Fibroblast of skin of back (primary cell): ENCODE data around the gene ATF1.
"Not testable (repeated sequence)": the region's sequence is repeated elsewhere in the genome, so short reads cannot be mapped to it uniquely, and the experiment has no call there.

ENCODE experiments used
- DNase-seq: peaks from one replicate; pipeline ENCODE4 v3.0.0-alpha.2; 2013

The ATF1 gene

DNA sequence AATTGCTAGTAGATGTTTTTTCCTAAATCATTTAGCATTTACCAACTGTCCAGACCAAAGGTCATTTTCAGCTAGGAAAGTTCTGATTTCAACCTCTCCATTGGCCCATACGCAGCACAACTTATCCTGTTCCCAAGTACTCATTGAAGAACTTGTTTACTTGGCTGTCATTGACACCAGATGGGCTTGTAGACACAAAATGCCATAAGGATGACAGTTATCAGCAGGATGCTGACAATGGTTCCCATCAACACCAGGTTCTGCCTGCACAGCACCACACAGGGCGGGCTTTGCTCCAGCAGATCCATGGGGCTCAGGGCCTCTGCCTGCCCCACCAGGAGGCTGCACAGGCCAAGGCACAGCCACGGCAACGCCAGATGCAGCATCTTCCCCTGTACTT lies 42.3 kb downstream of the ATF1 start:
- DNase-seq: no peak

DNA sequence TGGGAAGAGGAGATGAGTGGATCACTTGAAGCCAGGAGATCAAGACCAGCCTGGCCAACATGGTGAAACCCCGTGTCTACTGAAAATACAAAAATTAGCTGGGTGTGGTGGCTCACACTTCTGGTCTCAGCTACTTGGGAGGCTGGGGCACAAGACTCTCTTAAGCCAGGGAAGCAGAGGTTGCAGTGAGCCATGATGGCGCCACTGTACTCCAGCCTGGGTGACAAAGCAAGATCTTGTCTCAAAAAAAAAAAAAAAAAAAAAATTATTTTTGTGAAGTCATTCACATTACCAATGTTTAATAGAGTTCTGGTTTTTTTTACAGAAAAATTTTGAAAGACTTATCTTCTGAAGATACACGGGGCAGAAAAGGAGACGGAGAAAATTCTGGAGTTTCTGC lies 45.2 kb downstream of the ATF1 start:
- not testable (repeated sequence) for DNase-seq

DNA sequence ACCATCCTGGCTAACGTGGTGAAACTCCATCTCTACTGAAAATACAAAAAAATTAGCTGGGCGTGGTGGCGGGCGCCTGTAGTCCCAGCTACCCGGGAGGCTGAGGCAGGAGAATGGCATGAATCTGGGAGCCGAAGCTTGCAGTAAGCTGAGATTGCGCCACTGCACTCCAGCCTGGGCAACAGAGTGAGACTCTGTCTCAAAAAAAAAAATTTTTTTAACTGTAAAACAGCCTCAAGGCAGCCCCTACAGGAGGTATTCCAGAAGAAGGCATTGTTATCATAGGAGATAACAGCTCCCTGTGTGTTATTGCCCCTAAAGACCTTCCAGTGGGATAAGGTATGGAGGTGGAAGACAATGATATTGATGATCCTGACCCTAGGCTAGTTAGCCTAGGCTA lies 51.0 kb downstream of the ATF1 start:
- not testable (repeated sequence) for DNase-seq

DNA sequence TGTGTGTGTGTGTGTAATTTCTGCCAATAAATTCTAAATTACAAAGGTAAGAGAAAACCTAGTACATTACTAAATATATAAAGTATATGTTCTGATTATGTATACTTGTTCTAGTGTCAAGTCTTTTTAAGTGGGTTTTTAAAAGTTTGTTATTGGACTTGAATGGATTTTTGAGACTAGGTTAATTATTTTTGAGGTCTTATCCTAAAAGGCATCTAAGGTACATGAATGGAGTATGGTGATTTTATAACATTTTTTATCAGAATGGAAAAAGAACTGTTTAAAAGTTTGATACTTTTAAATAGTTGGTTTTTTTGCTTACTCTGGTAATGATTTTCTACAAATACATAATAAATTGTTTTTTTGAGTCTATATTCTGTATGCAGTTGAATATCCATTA lies 56.3 kb downstream of the ATF1 start:
- DNase-seq: no peak

DNA sequence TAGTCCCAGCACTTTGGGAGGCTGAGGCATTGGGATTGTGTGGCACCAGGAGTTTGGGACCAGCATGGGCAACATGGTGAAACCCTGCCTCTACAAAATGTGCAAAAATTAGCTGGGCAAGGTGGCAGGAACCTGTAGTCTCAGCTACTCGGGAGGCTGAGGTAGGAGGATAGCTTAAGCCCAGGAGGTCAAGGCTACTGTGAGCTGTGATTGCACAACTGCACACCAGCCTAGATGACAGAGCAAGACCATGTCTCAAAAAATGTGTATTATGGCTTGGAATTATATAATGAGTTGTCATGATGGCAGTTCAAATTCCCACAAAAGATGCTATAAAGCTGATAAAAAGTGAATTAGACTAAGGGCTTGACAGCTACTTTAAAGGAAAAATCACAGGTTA lies 58.2 kb downstream of the ATF1 start:
- DNase-seq: no peak

DNA sequence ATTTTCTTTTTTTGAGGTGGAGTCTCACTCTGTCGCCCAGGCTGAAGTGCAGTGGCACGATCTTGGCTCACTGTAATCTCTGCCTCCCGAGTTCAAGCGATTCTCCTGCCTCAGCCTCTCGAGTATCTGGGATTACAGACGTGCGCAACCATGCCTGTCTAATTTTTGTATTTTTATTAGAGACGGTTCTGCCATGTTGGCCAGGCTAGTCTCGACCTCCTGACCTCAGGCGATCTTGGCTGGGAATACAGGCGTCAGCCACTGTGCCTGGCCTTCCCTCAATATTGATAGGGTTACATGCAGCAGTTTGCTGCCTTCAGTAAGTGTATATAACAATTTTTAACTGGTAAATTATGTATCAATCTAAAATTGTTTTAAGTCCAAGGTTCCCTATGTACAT lies 59.8 kb downstream of the ATF1 start:
- not testable (repeated sequence) for DNase-seq

DNA sequence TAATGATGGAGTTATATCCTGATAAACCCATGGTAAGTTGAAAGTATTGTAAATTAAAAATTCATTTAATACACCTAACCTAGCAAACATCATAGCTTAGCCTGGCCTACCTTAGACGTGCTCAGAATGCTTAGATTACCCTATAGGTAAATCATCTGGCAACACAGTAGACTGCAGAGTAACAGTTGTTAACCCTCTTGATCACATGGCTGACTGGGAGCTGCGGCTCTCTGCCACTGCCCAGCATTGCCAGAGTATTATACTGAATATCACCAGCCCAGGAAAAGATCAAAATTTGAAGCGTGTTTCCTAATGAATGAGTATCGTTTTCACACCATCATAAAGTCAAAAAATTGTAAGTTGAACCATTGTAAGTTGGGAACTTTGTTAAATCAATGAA lies 61.0 kb downstream of the ATF1 start:
- no peak for DNase-seq

DNA sequence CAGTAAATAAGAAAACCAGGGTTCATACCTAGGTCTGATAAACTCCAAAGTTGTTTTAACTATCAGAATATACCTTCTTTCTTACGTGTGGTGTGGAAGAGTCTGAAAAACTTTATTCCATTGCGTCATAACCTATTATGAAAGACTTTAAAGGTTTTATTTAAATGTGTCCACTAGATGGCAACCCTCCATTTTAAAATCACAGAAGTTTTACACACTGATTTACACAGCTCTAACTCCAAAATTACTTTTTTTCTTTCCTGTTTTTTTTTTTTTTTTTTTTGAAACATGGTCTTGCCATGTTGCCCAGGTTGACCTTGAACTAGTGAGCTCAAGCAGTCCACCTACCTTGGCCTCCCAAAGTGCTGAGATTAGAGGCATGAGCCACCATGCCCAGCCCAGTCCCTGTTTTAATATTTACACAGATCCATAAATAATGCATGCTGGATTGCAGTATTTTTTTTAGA lies 61.5 kb downstream of the ATF1 start:
- DNase-seq: peak; percentile 70

DNA sequence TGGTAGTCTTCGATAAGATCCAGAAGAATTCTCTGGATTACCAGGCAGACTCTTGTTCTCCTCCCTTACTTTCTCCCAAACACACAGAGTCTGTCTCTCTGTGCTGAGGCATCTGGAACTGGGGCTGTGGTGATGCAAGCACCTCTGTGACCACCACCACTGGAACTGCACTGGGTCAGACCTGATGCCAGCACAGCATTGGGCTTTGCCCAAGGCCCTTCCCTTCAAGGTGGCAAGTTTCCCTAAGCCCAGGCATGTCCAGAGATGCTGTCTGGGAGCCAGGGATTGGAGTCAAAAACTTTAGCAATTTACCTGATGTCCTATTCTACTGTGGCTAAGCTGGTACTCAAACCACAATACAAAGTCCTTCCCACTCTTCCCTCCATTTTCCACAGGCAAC lies 64.2 kb downstream of the ATF1 start:
- no peak for DNase-seq

DNA sequence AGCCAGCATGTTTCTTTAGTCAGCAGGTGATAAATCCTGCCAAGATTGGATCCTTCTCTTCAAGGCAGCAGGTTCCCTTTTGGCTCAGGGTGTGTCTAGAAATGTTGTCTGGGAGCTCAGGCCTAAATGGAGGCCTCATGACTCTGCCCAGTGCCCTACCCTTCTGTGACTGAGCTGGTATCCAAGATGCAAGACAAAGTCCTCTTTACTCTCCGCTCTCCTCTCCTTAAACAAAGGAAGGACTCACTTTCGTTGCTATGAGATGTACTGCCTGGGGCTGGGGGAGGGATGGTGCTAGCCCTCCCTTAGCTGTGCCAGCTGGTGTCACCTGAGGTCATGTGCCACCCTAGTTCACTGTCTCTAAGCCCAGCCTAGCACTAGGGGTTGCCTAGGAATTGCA lies 65.0 kb downstream of the ATF1 start:
- no peak for DNase-seq

DNA sequence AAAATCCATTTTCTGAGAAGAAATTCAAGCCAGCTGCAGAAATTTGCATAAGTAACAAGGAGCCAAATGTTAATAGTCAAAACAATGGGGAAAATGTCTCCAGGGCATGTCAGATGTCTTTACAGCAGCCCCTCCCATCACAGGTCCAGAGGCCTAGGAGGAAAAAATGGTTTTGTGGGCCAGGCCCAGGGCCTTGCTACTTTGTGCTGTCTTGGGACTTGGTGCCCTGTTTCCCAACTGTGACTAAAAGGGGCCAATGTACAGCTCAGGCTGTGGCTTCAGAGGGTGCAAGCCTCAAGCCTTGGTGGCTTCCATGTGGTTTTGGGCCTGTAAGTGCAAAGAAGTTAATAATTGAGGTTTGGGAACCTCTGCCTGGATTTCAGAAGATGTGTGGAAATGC lies 69.9 kb downstream of the ATF1 start:
- not testable (repeated sequence) for DNase-seq

DNA sequence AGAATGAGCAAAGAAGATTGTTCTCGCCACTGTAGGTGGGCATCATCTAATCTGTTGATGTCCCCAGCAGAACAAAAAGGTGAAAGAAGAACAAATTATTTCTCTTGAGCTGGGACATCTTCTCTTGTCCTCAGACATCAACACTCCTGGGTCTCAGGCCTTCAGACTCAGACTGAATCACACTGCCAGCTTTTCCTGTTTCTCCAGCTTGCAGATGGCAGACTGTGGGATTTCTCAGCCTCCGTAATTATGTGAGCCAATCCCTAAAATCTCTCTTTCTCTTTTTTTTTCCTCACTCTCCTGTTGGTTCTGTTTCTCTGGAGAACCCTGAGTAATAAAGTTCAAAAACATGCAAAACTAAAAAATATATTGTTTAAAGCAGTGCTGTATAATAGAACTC lies 75.1 kb downstream of the ATF1 start:
- DNase-seq: no peak

DNA sequence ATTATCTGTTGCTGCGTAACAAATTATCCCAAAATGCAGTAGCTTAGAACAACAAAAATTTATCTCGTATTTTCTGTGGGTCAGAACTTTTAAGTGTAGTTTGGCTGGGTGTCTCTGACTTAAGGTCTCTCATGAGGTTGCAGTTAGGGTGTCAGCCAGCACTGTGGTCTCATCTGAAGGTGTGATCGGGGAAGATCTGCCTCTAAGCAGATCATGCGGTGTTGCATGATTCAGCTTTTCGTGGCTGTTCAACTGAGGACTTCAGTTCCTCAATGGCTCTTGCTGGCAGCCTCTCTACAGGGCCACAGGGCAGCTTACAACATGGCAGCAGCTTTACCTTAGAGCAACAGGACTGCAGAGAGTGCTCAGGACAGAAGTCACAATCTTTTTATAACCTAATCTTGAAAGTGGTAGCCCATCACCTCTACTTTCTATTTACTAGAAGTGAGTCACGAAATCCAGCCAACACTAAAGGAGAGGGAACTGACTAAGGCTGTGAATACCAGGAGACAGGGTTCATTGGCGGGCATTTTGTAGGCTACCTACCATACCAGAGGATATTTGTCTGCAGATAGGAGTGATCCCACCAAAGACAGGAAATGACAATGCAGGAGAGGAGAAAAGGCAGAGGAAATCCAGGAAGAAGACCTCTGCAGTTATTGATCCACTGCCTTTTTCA lies 77.0 kb downstream of the ATF1 start:
- no peak for DNase-seq

DNA sequence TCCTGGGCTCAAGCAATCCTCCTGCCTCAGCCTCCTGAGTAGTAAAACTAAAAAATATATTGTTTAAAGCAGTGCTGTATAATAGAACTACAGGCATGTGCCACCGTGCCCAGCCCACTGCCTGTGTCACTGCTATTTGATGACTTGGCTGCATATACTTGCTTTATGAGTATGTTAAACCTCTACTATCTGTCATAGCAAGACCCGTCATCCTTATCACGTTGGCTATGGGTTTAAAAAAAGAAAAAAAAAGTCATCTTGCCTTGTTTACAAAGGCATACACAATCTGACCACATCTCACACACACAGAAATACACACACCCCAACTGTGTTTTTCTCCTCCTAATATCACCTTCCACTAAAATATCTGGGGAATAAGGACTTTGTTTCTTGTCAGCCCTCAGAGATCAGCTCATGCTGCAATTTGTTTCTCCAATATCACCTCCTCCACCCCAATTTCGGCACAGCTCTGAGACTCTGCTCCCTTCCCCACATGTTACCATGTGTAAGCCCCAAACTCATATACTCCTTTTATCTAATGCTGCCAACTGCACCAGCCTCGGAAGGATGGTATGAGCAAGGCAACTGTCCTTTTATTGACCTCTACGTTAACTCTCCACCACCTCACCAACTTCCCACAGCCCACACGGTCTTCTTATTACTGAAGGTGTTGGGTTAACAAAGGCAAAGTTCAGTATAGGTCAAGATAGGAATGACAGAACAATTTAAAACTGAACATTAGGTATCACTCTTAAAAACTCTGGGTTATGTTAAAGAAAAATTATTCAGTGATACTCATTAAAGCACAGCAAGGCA lies 78.0 kb downstream of the ATF1 start:
- DNase-seq: no peak

DNA sequence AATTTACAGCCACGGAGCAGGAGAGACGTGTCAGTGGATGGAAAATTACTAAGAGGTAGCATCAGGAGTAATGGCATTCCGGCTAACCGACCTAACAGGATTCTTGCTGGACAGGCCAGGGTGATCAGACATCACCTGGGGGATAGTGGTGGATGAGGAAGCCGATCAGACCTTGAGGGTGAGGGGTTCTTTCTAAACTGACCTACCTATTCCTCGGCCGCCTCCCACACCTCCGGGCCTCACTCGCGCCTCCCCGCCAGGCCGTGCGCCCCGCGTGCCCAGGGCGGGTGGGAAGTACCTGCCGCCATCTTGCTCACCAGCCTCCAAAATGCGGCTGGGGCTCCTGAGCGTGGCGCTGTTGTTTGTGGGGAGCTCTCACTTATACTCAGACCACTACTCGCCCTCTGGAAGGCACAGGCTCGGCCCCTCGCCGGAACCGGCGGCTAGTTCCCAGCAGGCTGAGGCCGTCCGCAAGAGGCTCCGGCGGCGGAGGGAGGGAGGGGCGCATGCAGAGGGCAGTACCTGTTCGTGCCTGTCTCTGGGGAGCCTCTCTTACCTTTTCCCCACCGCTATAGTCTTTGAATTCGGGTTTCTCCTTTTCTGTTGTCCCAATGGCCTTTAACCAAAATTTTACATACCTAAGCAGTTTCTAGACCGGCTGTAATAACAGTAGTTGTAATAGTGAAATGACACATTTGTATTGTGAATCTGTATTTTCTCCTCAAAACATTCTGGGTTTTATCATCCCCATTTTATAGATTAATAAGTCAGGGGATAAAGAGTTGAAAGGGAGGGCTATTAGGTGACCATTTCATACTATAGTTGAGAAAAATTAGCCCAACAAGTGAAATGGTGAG lies 79.0 kb downstream of the ATF1 start, which contains the start of gene TMPRSS12:
TSS of gene TMPRSS12 (plus strand) at position 290 of the 857 bp plus-strand sequence. CDS start at position 329, 39 bp downstream.
- DNase-seq: no peak

DNA sequence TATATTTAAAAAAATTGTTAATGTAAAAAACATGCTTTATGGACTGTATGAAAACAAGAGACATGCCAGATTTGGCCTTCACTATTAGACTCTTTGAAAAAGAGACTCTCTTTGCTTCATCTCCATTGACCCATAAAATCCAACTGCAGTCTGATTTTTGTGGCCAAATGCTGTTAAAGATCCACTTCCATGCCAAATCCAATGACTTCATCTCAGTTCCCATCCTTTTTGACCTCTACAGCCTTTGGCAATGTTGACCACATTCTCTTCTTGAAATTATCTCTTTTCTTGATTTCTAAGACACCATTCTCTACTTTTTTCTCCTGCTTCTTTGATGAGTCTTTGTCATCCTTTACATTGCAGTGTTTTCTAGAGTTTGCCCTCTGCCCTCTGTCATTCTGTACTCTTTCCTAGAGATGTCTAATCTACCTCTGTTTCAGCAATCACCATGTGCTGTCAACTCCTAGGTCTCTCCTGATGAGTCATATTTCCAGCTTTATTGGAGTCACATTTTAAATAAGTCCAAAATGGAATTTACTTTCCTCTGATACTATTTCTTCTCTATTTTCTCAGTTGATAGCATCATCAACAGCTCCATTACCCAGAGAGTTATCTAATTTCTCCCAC lies 81.2 kb downstream of the ATF1 start:
- peak; percentile 8 for DNase-seq

DNA sequence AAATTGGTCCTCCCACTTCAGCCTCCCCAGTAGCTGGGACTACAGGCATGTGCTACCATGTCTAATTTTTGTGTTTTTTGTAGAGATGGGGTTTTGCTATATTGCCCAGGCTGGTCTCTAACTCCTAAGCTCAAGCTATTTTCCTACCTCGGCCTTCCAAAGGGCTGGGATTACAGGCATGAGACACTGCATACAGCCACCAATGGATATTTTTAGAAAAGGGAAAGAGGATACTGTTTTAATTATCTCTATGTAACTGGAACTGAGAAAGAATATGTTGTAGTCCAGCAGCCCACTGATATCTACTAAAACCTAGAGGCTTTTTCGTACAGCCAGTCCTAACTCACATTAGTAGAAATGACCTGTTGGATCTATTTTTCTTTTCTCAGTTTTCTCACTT lies 85.1 kb downstream of the ATF1 start:
- DNase-seq: no peak

DNA sequence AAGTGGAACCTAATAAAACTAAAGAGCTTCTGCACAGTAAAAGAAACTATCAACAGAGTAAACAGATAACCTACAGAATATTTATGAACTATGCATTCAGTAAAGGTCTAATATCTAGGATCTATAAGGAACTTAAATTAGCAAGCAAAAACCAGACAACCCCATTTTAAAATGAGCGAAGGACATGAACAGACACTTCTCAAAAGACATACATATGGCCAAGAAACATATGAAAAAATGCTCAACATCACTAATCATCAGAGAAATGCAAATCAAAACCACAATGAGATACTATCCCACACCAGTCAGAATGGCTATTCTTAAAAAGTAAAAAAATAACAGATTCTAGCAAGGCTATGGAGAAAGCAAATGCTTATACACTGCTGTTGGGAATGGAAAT lies 91.3 kb downstream of the ATF1 start:
- not testable (repeated sequence) for DNase-seq

DNA sequence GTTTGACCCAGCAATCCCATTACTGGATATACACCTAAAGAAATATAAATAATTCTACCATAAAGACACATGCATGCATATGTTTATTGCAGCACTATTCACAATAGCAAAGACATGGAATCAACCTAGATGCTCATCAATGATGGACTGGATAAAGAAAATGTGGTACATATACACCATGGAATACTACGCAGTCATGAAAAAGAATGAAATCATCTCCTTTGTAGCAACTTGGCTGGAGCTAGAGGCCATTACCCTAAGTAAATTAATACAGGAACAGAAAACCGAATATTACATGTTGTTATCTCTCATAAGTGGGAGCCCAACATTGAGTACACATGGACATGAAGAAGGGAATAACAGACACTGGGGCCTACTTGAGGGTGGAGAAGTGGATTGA lies 91.8 kb downstream of the ATF1 start:
- DNase-seq: not testable (repeated sequence)

DNA sequence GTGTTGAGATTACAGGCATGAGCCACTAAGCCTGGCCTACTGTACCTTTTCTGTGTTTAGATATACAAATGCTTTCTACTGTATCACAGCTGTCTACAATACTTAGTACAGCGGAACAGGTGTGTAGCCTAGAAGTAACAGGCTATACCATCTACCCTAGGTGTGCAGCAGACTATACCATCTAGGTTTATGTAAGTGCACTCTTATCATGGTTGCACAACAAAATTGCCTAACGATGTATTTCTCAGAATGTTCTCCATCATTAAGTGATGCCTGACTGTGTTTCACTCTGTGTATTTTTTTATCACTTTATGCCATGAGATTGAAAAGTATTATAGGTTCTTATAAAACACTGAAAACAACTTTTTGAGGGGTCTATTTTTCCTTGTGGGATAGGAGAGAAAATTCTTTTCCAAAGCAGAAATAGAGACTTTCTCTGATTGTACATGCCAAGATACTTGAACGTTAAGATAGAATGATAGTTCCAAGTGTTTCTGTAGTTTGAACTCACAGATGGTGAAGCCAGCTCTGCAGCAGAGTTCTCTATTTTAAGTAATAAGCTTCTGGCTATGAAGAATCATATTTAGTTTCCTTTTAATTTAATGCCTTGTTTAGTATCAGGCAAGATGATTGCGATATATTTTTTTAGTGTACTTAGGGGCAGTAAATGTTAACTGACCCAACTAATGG lies 95.9 kb downstream of the ATF1 start:
- DNase-seq: no peak

DNA sequence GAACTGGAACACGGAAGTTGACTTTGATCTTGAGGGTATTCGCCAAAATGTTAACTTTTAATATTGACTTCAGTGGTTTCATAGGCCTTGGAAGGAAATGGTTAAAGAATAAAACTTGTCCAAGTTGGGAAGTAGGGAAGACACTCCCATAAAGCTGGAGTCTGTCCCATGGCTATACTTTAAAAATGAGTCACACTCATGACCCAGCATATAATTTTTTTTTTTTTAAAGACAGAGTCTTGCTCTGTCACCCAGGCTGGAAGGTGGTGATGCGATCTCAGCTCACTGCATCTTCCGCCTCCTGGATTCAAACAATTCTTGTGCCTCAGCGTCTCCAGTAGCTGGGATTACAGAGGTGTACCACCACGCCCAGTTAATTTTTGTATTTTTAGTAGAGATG lies 98.4 kb downstream of the ATF1 start:
- DNase-seq: peak; percentile 81

DNA sequence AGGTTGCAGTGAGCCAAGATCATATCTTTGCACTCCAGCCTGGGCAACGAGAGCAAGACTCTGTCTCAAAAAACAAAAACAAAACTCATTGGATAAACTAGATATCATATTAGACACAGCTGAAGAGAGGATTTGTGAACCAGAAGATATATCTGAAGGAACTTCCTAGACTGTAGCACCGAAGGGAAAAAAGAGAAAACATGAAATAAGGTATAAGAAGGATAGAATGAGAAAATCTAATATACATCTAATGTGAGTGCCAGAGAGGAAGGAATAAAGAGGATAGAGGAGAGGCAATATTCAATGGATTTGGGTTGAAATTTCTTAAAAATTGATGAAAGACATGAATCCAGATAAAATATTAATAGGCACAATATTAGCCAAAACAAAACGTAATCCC lies 101.4 kb downstream of the ATF1 start:
- DNase-seq: no peak
